Central memory CD8-positive, alpha-beta T cell (primary cell): Measurements from ENCODE around the gene RAP1GAP2.

Source experiments
- ATAC-seq: fragments of 150-1000 bp; cut with Tn5 transposase; replicated peaks from 2 replicates; pipeline ENCODE4 v1.10.0; 2022; ENCODE audit warnings: mild to moderate bottlenecking, moderate FRiP score, moderate number of reproducible peaks; ENCODE audit not compliant: poor library complexity, severe bottlenecking; ENCODE audit errors: extremely low read depth
- DNase-seq, 2 donors: peaks; one replicate each; pipeline ENCODE4 v3.0.0; 2021; ENCODE audit warnings: low spot score in 2 of 2
- H3K27ac Mint-ChIP-seq: one replicate; pipeline ENCODE4 v1.8.0; 2022; ENCODE audit warnings: low read depth, mild to moderate bottlenecking, moderate library complexity, mixed read lengths
- H3K27me3 Mint-ChIP-seq: one replicate; pipeline ENCODE4 v1.8.0; 2022; ENCODE audit warnings: mixed read lengths
- H3K36me3 Mint-ChIP-seq: one replicate; pipeline ENCODE4 v1.8.0; 2022; ENCODE audit warnings: mild to moderate bottlenecking, moderate library complexity, mixed read lengths; ENCODE audit not compliant: insufficient read depth
- H3K4me1 Mint-ChIP-seq: one replicate; pipeline ENCODE4 v1.8.0; 2022; ENCODE audit warnings: mixed read lengths
- H3K4me3 Mint-ChIP-seq: one replicate; pipeline ENCODE4 v1.8.0; 2022; ENCODE audit warnings: mild to moderate bottlenecking, moderate library complexity, mixed read lengths
- H3K9me3 Mint-ChIP-seq: one replicate; pipeline ENCODE4 v1.8.0; 2022; ENCODE audit warnings: mixed read lengths

RAP1GAP2 gene

DNA sequence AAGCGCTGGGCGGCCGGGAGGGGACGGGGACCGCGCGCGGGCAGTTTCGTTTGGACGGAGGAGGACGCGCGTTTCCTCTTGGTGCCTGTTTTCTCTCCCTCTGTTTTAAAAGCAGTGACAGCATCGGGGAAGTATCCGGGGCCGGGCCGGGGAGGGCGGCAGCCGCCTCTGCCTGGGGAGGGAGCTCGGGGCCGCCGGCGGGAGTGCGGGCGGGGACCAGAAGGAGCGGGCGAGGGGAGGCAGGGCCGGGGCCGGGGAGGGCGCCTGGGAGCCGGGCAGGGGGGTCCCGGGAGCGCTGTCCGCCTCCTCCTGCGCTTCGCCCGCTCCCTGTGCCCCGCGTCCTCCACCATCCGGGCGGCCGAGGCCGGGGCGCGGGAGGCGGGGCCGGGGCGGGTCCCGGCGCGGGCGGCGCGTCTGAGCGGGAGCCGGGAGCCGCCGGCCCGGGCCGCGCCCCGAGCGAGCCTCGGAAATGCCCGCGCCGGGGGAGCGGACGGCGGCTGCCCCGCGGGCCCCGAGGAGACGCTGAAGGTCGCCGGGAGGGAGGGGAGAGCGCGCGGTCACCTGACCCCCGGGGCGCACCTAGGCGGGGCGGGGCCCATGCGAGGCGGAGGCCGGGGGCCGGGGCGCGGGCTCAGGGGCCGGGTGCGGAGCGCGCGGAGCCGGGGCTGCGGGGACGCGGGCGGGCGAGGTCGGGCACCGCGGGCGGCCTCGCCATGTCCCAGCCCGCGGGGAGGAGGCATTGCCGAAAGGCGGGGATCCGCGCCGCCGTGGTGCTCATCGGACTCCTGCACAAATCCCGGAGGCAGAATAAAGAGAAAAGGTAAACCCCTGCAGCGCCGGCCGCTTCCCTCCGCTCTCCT is 57.3 kb downstream of the RAP1GAP2 start:
- H3K4me1 Mint-ChIP-seq, result peaks cover 60% of the 10 kb centered on the region
- no peaks in the 10 kb centered on the region for H3K9me3 Mint-ChIP-seq
- DNase-seq (no peak), ATAC-seq (peak; percentile 42)
- H3K4me3 Mint-ChIP-seq, result peak overlapping the region; percentile 77
- H3K27ac Mint-ChIP-seq, result no peak overlapping the region
- peaks cover 11% of the 10 kb centered on the region for H3K36me3 Mint-ChIP-seq
- no peaks in the 10 kb centered on the region for H3K27me3 Mint-ChIP-seq

- H3K4me3 Mint-ChIP-seq, result peak overlapping the region; percentile 77
- ATAC-seq (no peak), DNase-seq (no peak)
- no peaks in the 10 kb centered on the region for H3K27me3 Mint-ChIP-seq
- peaks cover 54% of the 10 kb centered on the region for H3K4me1 Mint-ChIP-seq
- peaks cover 9% of the 10 kb centered on the region for H3K36me3 Mint-ChIP-seq
- no peak overlapping the region for H3K27ac Mint-ChIP-seq
- no peaks in the 10 kb centered on the region for H3K9me3 Mint-ChIP-seq
Measured at GRCh38 chr17:2854143-2855055, 58.2 kb downstream of the RAP1GAP2 start.

- Mint-ChIP-seq H3K4me1 (peaks cover 61% of the 10 kb centered on the region), H3K36me3 (peaks cover 9% of the 10 kb centered on the region), H3K9me3 (no peaks in the 10 kb centered on the region), H3K27ac (no peak overlapping the region), H3K27me3 (no peaks in the 10 kb centered on the region), H3K4me3 (peak overlapping the region; percentile 77)
- DNase-seq, result no peak
- no peak for ATAC-seq
Measured at GRCh38 chr17:2855063-2855600, 58.9 kb downstream of the RAP1GAP2 start.

DNA sequence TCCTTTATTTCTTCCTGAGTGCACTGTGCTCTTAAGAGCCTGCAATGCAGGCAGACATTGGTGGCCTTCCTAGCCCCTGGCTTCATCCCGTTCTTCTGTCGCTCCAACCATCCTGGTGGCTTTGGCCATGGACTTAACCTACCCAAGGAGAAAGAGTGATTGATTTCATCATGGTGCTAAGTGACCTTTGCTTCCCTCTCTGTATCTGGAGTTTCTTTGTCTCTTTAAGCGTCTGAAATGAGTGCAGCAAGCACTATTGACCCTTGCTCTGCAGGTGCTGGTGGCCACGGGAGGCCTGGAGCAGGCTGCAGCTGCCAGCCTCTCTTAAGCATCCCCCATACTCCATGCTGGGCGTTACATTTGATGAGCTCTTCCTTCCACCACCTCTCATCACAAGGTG is 60.5 kb downstream of the RAP1GAP2 start:
- Mint-ChIP-seq H3K36me3 (peaks cover 5% of the 10 kb centered on the region), H3K27ac (no peak overlapping the region), H3K9me3 (no peaks in the 10 kb centered on the region), H3K4me3 (no peak overlapping the region), H3K4me1 (peaks cover 65% of the 10 kb centered on the region), H3K27me3 (no peaks in the 10 kb centered on the region)
- ATAC-seq (no peak), DNase-seq (no peak)

- Mint-ChIP-seq H3K36me3 (peaks cover 9% of the 10 kb centered on the region), H3K4me1 (peaks cover 53% of the 10 kb centered on the region), H3K4me3 (no peak overlapping the region), H3K27me3 (no peaks in the 10 kb centered on the region), H3K9me3 (no peaks in the 10 kb centered on the region), H3K27ac (no peak overlapping the region)
- ATAC-seq, result no peak
- DNase-seq, result no peak
Measured at GRCh38 chr17:2860045-2860444, 63.8 kb downstream of the RAP1GAP2 start.

DNA sequence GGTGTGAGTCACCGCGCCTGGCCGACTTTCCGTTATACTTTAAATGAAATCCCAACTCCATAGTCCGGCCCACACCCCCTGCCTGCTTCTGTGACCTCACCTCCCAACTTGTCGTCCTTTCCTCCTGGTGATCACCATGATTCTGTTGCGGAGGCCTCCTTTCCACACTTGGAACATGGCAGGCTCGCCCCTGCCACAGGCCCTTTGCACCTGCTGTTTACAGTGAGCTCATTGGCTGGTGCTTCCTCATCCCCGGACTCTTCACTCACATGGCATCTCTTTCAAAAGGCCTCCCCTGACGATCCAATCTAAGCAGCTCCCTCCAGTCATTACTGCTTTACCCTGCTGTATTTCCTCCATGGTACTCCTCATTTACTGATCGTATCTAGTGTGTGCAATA is 64.6 kb downstream of the RAP1GAP2 start:
- ATAC-seq, result no peak
- Mint-ChIP-seq H3K4me3 (no peak overlapping the region), H3K27ac (peak overlapping the region; percentile 52), H3K36me3 (peaks cover 9% of the 10 kb centered on the region), H3K9me3 (no peaks in the 10 kb centered on the region), H3K4me1 (peaks cover 51% of the 10 kb centered on the region), H3K27me3 (no peaks in the 10 kb centered on the region)
- DNase-seq, result no peak

DNA sequence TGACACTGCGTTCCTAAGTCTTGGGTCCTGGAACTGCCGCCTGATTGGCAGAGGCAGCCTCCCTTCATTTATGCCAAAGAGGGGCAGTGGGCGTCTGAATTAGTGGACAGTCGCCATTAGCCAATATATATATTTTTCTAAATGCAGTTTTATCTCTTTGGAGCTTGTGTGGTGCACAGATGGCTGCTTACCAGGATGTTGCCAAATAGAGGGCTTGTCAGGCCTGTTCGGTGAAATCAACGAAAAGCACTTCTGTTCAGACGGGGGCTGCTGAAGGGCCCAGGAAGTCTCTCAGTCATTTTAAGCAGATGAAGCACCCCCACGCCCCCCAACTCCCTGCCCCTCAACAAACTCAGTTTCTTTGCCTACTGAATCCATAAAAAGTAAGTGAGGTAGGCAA is 66.0 kb downstream of the RAP1GAP2 start:
- Mint-ChIP-seq H3K27ac (no peak overlapping the region), H3K9me3 (no peaks in the 10 kb centered on the region), H3K27me3 (no peaks in the 10 kb centered on the region), H3K4me1 (peaks cover 44% of the 10 kb centered on the region), H3K36me3 (peaks cover 6% of the 10 kb centered on the region), H3K4me3 (no peak overlapping the region)
- DNase-seq (no peak), ATAC-seq (no peak)

- Mint-ChIP-seq H3K36me3 (peaks cover 11% of the 10 kb centered on the region), H3K27me3 (no peaks in the 10 kb centered on the region), H3K9me3 (no peaks in the 10 kb centered on the region), H3K27ac (no peak overlapping the region), H3K4me3 (no peak overlapping the region), H3K4me1 (peaks cover 44% of the 10 kb centered on the region)
- ATAC-seq, result no peak
- DNase-seq, result no peak
Measured at GRCh38 chr17:2863204-2863603, 67.0 kb downstream of the RAP1GAP2 start.

GRCh38 chr17:2865228-2865627 is 69.0 kb downstream of the RAP1GAP2 start:
- no peaks in the 10 kb centered on the region for H3K9me3 Mint-ChIP-seq
- H3K4me3 Mint-ChIP-seq, result no peak overlapping the region
- DNase-seq (no peak), ATAC-seq (no peak)
- H3K36me3 Mint-ChIP-seq, result peaks cover 11% of the 10 kb centered on the region
- no peak overlapping the region for H3K27ac Mint-ChIP-seq
- H3K4me1 Mint-ChIP-seq, result peaks cover 44% of the 10 kb centered on the region
- no peaks in the 10 kb centered on the region for H3K27me3 Mint-ChIP-seq

GRCh38 chr17:2867441-2868424 is 71.5 kb downstream of the RAP1GAP2 start:
- Mint-ChIP-seq H3K4me3 (peak overlapping the region; percentile 13), H3K36me3 (peaks cover 12% of the 10 kb centered on the region), H3K27ac (peak overlapping the region; percentile 55), H3K27me3 (no peaks in the 10 kb centered on the region), H3K9me3 (no peaks in the 10 kb centered on the region), H3K4me1 (peaks cover 46% of the 10 kb centered on the region)
- ATAC-seq (no peak), DNase-seq (no peak)

- Mint-ChIP-seq H3K27me3 (no peaks in the 10 kb centered on the region), H3K4me1 (peaks cover 48% of the 10 kb centered on the region), H3K4me3 (no peak overlapping the region), H3K36me3 (peaks cover 8% of the 10 kb centered on the region), H3K9me3 (no peaks in the 10 kb centered on the region), H3K27ac (no peak overlapping the region)
- DNase-seq (no peak), ATAC-seq (no peak)
Measured at GRCh38 chr17:2869604-2870003, 73.4 kb downstream of the RAP1GAP2 start.

DNA sequence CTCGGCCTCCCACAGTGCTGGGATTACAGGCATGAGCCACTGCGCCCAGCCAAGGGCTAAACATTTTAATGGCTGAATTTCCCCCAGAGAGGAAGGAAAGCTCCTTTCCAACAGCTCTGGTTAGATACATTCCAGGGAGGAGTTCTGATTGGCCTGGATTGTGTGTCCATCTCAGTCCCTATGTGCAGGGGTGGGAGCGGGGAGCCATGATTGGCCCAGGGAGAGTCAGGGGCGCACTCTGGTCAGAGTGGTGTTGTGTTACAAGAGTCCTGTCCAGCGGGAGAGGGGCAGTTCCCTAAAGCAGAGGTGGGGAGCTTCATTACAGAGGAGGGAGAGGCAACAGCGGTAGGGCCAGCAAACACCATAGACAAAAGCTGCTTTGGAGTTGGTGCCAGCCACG is 75.0 kb downstream of the RAP1GAP2 start:
- Mint-ChIP-seq H3K4me1 (peaks cover 55% of the 10 kb centered on the region), H3K27ac (peak overlapping the region; percentile 71), H3K9me3 (no peaks in the 10 kb centered on the region), H3K27me3 (no peaks in the 10 kb centered on the region), H3K36me3 (peaks cover 13% of the 10 kb centered on the region), H3K4me3 (no peak overlapping the region)
- ATAC-seq (no peak), DNase-seq (no peak)
